GM06990 (cell line): ENCODE results near the gene EPHA8.

Source experiments
- DNase-seq: peaks from one replicate; pipeline ENCODE4 v3.0.0-alpha.2; 2011; ENCODE audit not compliant: insufficient read length; ENCODE audit errors: extremely low read depth
- H3K27me3 ChIP-seq: replicated peaks from 2 replicates; pipeline ENCODE4 v1.6.0; 2011; ENCODE audit warnings: low read length; ENCODE audit not compliant: control insufficient read depth, insufficient read depth
- H3K36me3 ChIP-seq: 2 replicates; pipeline ENCODE4 v1.5.1; 2011; ENCODE audit warnings: low read length; ENCODE audit not compliant: control insufficient read depth, insufficient read depth
- H3K4me3 ChIP-seq: replicated peaks from 2 replicates; pipeline ENCODE4 v1.5.1; 2011; ENCODE audit warnings: low read depth, mild to moderate bottlenecking, control low read depth, low read length
- TF ChIP-seq, protein P1 (sequence below): IDR thresholded peaks from 2 replicates; pipeline ENCODE4 v1.5.1; 2011; ENCODE audit warnings: low read length, control low read depth, mild to moderate bottlenecking, inconsistent platforms; ENCODE audit not compliant: insufficient read depth, poor library complexity, severe bottlenecking

Gene EPHA8

DNA sequence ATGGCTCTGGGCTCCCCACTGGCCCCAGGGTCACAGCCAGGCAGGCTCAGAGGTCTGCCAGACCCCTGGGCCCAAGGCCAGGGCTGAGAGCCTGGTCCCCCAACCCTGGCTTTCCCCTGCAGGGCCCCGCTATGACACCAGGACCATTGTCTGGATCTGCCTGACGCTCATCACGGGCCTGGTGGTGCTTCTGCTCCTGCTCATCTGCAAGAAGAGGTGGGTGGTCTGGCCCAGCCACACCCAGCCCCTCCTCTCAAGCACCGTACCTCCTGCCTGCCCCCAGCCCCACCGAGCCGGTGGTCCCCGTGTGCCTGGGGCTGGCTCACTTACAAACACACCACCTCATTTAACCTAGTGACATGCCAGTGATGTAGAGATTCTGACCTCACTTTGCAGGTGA is 31.8 kb downstream of the EPHA8 start:
- Histone ChIP-seq H3K4me3 (no peak overlapping the region), H3K27me3 (no peaks in the 10 kb centered on the region; the same call in 1 of the 2 replicates), H3K36me3 (no peaks in the 10 kb centered on the region)
- no peak for DNase-seq
- TF ChIP-seq, protein P1, sequence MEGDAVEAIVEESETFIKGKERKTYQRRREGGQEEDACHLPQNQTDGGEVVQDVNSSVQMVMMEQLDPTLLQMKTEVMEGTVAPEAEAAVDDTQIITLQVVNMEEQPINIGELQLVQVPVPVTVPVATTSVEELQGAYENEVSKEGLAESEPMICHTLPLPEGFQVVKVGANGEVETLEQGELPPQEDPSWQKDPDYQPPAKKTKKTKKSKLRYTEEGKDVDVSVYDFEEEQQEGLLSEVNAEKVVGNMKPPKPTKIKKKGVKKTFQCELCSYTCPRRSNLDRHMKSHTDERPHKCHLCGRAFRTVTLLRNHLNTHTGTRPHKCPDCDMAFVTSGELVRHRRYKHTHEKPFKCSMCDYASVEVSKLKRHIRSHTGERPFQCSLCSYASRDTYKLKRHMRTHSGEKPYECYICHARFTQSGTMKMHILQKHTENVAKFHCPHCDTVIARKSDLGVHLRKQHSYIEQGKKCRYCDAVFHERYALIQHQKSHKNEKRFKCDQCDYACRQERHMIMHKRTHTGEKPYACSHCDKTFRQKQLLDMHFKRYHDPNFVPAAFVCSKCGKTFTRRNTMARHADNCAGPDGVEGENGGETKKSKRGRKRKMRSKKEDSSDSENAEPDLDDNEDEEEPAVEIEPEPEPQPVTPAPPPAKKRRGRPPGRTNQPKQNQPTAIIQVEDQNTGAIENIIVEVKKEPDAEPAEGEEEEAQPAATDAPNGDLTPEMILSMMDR = no peak

DNA sequence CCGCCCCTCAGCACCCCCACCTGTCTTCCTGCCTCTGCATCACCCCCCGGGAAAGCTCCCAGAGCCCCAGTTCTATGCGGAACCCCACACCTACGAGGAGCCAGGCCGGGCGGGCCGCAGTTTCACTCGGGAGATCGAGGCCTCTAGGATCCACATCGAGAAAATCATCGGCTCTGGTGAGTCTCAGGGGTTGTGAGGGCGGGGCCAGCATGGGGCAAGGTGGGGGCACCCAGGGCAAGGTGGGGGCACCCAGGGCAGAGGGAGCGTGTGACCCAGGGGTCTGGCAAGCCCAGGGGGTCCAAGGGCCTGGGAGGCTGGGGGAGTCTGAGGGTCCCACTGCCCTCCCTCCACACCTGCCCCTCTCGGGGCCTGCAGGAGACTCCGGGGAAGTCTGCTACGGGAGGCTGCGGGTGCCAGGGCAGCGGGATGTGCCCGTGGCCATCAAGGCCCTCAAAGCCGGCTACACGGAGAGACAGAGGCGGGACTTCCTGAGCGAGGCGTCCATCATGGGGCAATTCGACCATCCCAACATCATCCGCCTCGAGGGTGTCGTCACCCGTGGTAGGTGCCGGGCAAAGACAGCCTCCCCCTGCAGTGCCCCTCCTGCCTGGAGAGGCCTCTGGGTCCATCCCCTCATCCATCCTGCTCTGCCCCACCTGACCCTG is 34.1 kb downstream of the EPHA8 start:
- DNase-seq = no peak
- TF ChIP-seq, protein P1 = no peak
- Histone ChIP-seq H3K4me3 (no peak overlapping the region), H3K27me3 (no peaks in the 10 kb centered on the region; the same call in 1 of the 2 replicates), H3K36me3 (no peaks in the 10 kb centered on the region)

DNA sequence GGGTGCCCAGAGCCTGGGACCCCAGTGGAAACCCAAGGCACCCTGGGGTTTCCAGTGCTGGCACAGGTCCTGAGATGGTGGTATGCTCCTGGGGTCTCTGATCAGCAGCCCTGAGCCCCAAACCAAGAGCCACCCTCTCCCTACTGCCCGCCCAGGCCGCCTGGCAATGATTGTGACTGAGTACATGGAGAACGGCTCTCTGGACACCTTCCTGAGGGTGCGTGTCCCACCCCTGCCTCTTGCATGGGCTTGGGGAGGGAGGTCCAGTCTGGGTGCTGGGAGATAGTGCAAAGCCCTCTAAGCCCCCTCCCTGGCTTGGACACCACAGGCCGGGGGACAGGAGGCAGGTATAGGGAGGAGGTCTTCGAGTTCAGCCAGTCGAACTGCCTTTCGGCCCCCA is 34.7 kb downstream of the EPHA8 start:
- H3K27me3 ChIP-seq = no peaks in the 10 kb centered on the region; the same call in 1 of the 2 replicates
- no peak for DNase-seq
- H3K36me3 ChIP-seq = no peaks in the 10 kb centered on the region
- no peak overlapping the region for H3K4me3 ChIP-seq
- TF ChIP-seq, protein P1 = no peak

DNA sequence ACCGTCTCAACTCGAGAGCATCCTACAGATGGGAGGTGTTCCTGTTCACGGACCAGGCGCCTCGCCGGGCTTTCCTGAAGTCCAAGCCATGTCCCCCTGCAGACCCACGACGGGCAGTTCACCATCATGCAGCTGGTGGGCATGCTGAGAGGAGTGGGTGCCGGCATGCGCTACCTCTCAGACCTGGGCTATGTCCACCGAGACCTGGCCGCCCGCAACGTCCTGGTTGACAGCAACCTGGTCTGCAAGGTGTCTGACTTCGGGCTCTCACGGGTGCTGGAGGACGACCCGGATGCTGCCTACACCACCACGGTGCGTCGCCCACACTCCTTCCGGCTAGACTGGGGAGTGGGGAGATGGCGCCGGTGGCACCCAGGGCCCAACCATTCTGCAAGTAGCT is 35.4 kb downstream of the EPHA8 start:
- Histone ChIP-seq H3K36me3 (no peaks in the 10 kb centered on the region), H3K27me3 (no peaks in the 10 kb centered on the region; the same call in 1 of the 2 replicates), H3K4me3 (no peak overlapping the region)
- DNase-seq = no peak
- TF ChIP-seq, protein P1 = no peak

DNA sequence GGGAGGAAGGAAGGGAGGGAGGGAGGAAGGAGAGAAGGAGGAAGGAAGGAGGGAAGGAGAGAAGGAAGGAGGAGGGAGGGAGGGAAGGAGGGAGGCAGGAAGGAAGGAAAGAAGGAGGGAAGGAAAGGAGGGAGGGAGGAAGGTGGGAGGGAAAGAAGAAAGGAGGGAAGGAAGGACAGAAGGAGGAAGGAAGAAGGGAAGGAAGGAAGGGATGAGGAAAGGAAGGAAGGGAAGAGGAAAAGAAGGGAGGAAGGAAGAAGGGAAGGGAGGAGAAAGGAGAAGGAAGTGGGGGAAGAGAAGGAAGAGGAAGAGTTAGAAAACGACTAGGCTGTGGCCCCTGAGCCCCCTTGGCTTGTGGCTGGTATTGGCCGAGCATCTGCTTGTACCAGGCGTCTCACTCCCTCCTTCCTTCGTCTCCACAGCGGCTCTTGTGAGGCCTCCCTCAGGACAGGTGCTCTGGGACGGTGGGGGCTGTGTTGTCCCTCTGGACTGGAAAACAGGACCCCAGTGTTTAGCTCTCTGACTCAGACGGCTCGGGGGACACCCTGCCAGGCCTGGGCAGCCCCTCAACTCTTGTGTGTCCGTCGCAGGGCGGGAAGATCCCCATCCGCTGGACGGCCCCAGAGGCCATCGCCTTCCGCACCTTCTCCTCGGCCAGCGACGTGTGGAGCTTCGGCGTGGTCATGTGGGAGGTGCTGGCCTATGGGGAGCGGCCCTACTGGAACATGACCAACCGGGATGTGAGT is 37.0 kb downstream of the EPHA8 start:
- no peak overlapping the region for H3K4me3 ChIP-seq
- H3K27me3 ChIP-seq = no peaks in the 10 kb centered on the region; the same call in 1 of the 2 replicates
- TF ChIP-seq, protein P1 = no peak
- no peak for DNase-seq
- no peaks in the 10 kb centered on the region for H3K36me3 ChIP-seq
